Measurements from ENCODE around the gene PIGQ.

The PIGQ gene

GRCh38 chr16:555528-556473, 14.0 kb upstream of the PIGQ start:
- no peak for DNase-seq

GRCh38 chr16:556474-557173, 13.1 kb upstream of the PIGQ start:
- no peak for DNase-seq

GRCh38 chr16:557463-558297, 12.1 kb upstream of the PIGQ start:
- DNase-seq: no peak

- no peak for DNase-seq
Observed at GRCh38 chr16:558298-559020, 11.3 kb upstream of the PIGQ start.

- DNase-seq: no peak
Observed at GRCh38 chr16:559021-559380, 10.8 kb upstream of the PIGQ start.

- no peak for DNase-seq
Observed at GRCh38 chr16:559411-560203, 10.2 kb upstream of the PIGQ start.

- no peak for DNase-seq
Observed at GRCh38 chr16:560204-560700, 9.5 kb upstream of the PIGQ start, which contains the start of gene PRR35. PRR35 (plus strand) TSS chr16:560394; CDS start chr16:563295, 2,901 bp downstream.

- DNase-seq: no peak
Observed at GRCh38 chr16:560701-561412, 8.9 kb upstream of the PIGQ start.

GRCh38 chr16:561413-561794, 8.4 kb upstream of the PIGQ start:
- DNase-seq: no peak

- DNase-seq: no peak
Observed at GRCh38 chr16:561957-562938, 7.5 kb upstream of the PIGQ start.

GRCh38 chr16:563072-563644, 6.6 kb upstream of the PIGQ start:
- no peak for DNase-seq

- no peak for DNase-seq
Observed at GRCh38 chr16:564690-565418, 4.9 kb upstream of the PIGQ start.

GRCh38 chr16:565419-566330, 4.1 kb upstream of the PIGQ start:
- DNase-seq: no peak

- DNase-seq: no peak
Observed at GRCh38 chr16:566475-567372, 3.0 kb upstream of the PIGQ start, which contains the start of gene NHLRC4. NHLRC4 (plus strand) TSS chr16:567005; CDS start chr16:568048, 1,043 bp downstream.

- no peak for DNase-seq
Observed at GRCh38 chr16:567373-568256, 2.2 kb upstream of the PIGQ start.

All from fibroblast of skin of scalp (primary cell).